ENCODE measurements around the gene ZNF692.

ZNF692 gene

GRCh38 chr1:248810727-248811513, 48.0 kb downstream of the ZNF692 start:
- TF ChIP-seq, protein P1, sequence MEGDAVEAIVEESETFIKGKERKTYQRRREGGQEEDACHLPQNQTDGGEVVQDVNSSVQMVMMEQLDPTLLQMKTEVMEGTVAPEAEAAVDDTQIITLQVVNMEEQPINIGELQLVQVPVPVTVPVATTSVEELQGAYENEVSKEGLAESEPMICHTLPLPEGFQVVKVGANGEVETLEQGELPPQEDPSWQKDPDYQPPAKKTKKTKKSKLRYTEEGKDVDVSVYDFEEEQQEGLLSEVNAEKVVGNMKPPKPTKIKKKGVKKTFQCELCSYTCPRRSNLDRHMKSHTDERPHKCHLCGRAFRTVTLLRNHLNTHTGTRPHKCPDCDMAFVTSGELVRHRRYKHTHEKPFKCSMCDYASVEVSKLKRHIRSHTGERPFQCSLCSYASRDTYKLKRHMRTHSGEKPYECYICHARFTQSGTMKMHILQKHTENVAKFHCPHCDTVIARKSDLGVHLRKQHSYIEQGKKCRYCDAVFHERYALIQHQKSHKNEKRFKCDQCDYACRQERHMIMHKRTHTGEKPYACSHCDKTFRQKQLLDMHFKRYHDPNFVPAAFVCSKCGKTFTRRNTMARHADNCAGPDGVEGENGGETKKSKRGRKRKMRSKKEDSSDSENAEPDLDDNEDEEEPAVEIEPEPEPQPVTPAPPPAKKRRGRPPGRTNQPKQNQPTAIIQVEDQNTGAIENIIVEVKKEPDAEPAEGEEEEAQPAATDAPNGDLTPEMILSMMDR (IDR thresholded peaks at IDR 0.05): no peak

GRCh38 chr1:248810000-248810726, 48.7 kb downstream of the ZNF692 start:
- TF ChIP-seq, protein P1 (IDR thresholded peaks at IDR 0.05): no peak

GRCh38 chr1:248808876-248809275, 50.0 kb downstream of the ZNF692 start:
- TF ChIP-seq, protein P1 (IDR thresholded peaks at IDR 0.05): no peak

- TF ChIP-seq, protein P1 (IDR thresholded peaks at IDR 0.05): peak; percentile 92
Measured at GRCh38 chr1:248807067-248807737, 51.7 kb downstream of the ZNF692 start.

- TF ChIP-seq, protein P1 (IDR thresholded peaks at IDR 0.05): no peak
Measured at GRCh38 chr1:248805876-248806275, 53.0 kb downstream of the ZNF692 start.

DNA sequence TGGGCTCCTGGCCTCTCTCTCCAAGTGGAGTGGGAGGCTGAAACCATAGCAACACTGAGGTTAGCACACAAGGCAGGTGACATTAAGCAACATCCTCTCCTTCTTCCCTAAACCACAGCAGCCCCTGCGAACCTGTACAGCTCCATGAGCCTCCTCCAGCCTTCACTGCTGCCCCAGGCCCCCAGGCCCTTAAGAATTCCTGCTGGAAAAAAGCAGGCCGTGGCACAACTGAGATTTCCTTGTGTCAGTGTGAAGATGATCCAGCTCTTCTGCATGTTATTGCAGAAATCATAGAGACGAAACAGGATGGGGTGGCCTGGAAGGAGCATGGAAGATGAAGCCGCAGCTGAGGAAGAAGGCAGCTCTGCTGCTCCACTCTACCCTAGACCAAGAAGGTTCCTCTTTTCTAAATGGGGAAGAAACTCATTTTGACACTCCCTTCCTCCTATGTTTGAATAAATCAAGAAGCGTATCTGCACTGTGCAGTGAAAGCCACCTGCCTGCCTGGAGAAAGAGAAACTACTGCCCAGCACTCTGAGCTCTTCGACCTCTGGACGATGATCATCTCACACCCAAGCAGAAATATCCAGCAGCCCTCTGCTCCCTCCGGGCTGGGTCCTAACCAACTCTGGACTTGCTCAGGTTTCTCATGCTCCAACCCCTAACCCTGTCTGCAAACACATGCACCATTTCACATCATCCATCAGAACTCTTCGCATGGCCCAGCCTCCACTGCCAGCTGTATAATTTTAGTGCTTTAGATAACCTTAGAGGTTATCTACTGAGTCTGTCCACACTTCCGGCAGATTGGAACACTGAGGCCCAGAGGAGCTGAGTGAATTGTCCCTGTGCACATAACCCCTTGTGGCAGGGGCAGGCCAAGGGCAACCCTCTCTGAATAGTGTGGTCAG, 53.9 kb downstream of the ZNF692 start:
- TF ChIP-seq, protein P1 (IDR thresholded peaks at IDR 0.05): no peak

DNA sequence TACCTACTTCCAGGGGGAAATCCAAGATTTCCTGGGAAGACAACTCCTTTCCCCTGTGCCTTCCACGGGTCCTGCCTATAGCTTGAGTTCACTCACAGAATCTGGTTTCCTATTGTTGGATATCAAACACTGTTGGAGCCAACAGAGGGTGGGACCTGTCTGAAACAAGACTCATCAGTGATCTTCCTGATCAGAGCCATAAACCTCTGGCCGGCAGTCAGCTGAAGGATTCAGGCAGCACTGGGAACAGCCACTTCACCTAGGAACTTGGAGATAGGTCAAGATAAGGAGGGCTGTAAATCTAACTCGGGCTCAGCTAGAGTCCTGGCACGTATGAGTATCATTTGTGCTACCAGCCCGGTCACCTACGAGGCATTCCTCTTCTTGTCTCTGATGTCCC, 56.4 kb downstream of the ZNF692 start:
- TF ChIP-seq, protein P1 (IDR thresholded peaks at IDR 0.05): no peak
